Activated CD4-positive, alpha-beta T cell treated with anti-CD3 and anti-CD28 coated beads, Interleukin-2, Interleukin-6, amounts not matched to agents 100 ng/mL and 50 ng/mL, durations not matched to agents 16 hours and 8 hours (primary cell): Measurements from ENCODE around the gene ZNF516.

Experiments
- DNase-seq: peaks from one replicate; pipeline ENCODE4 v3.0.0-alpha.2; 2020

Gene ZNF516

DNA sequence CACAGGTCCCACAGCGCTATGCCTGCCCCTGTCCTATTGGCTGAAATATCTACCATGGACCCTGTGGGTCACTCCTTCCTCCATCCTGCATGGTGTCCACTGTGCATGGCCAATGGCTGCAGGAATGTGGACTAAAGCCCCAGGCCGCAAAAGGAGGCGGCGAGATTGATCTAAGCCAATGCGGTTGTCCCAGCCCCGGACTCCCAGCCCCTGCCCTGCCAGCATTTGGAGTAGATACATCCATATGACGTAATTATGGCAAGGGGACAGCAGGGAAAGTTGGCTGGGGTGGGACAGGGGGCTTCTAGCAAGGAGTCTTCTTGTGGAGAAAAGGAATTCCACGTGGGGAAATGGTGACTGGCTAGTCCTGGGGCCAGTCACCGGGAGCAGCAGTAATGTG, 11.4 kb upstream of the ZNF516 start:
- DNase-seq, result no peak

DNA sequence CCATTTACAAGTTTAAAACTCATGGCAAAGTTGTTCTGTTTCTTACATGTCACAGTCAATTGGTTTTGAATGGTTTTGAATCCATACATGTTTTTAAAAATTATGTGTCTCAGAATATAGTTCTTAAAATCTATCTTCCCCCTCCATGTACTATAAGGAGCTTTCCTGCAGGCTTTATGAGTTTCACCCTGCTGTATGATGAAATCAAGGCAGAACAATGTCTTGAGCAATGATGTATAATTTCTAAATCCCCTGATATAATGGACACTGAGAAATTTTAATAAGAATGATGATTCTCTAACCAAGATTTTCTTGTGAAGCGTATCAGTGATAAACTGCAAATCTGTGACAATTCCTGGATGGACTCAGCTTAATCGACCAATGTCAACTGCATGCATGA, 10.6 kb upstream of the ZNF516 start:
- no peak for DNase-seq

DNA sequence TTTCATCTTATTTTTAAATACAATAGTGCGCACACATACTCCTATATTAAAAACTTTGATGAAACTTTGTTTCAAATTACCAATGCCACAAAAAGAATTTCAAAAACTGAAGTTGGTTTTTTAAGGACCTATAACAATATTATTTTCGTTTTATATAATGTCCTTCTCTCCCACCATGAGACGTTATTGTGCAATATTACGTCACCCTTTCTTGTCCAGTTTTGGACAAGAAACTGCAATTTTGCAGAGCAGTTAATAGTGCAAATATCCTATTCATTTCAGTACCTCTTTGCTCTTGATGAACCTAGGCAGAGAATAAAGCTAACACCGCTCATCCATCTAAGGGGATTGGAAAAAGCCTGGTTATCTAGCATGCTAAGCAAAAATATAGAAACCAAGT, 9.7 kb upstream of the ZNF516 start:
- no peak for DNase-seq

DNA sequence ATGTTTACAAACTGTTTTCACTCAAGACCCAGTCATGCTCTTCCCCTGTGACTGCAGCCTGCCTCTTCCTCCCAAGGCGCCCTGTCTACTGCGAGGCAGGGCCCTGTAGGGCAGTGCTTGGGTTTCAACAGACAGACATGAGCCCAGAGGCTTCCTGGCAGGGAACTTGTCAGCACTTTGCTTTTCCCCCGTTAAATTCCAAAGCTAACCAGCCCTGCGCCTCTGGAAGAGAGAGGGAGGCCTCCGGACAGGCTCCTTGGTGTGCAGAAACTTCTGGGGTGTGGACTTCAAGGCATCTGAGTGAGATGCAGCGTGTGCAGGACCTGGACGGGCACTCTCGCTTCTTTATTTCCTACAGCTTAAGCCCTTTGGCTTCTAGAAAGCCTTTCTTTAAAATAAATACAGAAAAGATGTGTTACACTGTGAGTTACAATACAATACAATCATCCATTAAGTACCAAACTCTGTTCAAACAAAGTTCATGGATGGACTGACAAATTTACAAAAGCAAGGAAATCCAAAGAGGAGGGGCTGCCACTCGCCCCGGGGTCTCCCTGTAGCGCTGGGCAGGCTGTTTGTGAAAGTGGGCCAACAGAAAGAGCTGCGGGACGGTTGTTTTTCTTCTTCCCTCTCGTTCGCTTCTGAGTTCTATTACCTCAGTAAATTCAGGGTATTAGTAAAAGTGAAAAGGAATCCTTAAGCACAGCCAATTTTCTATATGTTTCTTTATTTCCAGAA, 8.8 kb upstream of the ZNF516 start:
- DNase-seq, result no peak

DNA sequence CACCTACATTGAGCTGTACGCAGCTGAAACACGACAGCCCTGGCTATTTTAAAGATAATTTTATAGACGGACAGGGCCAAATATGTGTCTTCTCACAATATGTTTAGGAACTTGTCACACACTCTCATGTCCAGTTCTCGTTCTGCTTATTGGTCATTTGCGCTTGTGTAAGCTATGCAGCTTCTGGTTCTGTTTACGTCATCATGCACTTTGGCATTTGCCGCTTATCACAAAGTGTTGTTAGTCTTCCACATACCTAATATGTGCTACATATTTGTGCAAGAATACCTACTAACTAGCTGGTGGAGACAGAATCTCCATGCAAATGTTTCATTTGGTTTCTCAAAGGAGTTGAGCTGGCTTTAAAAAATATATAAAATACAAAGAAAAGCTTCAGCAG, 7.5 kb upstream of the ZNF516 start:
- no peak for DNase-seq

DNA sequence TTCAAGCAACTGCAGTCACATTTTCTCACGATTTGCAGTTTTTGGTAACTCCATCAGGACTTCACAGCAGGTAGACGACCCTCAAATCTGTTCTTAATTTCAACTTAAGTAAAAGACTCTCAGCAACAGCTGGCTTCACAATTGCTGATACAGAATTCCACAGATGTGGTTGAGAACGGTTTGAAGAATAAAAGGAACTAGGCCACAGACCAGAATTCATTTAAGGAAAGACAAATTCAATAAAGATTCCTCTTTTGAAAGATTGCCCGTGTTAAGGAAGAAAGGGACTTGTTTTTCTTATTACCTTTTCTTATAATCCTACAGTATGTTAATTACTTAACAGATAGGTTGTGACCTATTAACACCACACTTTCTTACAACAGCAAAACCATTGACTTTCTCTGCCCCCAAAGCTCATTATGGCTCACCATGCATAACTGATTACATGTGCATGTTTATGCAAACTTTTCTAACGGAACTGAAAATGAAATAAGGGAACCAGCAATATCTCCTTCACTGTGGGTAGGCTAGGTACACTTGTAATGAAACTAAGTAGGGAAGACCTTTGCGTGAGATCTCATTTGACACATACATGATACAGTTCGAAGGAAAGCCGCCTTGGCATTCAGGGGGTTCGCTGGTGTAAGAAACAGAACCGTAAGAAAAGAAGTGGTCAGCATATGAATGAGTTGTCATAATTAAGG, 4.7 kb upstream of the ZNF516 start:
- no peak for DNase-seq

DNA sequence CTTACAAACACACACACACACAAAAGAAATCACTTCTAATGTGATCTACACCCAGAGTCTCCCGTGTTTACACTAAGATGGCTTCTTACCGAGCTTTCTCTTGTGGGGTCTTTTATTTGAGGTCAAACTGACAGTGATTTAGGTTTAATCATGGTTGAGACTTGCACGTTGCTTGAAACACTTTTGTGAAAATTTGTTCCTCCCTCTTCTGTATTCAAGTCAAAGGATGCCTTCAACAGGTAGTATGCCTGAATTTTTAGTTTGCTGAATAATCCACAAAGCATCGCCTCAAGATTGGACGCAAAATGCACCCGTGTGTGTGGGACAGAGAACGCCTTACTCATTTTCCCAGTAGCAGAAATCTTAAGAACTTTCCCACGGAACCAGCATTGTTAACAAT, 4.0 kb upstream of the ZNF516 start:
- DNase-seq, result no peak

DNA sequence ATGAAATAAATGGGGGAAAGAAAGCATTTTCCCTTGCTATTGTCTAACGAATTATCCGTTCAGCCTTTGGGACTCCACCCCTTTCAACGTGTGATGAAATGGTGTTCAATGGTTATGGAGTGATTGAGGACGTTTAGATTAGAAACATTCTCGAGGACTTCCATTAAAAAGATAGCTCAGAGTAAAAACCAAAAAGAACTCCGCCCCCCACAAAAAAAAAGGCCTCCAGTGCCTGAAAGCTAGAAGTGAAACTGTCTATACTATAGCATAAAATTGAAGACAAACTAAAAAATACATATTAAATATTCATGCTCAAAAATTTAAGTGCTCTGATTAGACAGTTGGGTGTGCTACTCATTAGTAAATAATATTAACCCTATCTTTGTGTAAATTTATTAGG, 3.0 kb upstream of the ZNF516 start:
- DNase-seq, result no peak

DNA sequence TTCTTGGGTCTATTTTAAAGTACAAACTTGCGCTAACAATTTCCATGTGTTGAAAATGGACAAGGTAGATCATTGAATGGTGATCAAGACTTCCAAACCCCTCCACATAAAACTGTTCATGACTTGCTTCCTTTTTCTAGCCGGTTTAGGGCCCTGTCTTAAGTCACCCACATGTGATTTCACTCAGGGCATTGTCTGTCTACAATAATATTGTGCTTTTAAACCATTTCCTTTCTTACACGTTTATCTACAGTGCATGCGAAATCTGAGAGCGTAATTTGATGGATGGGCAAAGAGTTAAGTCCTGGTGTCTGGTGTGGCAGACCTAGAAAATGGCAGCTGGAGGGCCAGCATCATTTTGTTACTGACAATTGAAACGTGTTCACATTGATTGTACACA, 2.0 kb upstream of the ZNF516 start:
- no peak for DNase-seq

DNA sequence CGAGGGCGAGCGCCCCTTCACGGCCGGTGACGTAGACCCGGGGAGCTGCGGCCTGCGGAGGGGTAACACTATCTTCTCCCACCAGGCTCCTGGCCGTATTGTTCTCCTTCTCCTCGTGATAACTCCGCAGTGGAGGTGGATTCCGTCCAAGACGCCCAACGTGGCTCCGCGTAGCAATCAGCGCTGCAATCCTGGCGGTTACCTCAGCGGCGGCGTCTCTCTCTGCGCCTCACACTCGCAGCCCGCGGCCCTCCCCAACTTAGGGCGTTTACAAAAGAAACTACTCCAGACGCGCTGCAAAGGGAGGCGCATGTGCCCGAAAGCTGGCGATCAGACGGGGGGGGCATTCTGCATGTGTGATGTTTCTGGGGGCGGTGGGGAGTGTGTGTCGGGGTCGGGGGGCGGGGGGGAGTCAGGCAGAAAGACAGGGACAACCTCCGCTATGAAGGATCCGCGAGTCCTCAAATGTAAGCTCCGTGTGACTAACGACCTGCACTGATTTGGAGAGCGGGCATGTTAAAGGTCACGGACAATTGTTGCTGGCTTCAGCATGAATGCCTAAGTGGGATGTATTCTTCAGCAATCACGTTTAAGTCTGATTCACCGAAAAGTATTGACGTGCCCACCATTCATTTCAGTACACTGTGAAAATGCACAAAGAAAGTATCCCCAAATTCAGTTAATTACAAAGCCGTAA, 1.3 kb upstream of the ZNF516 start:
- DNase-seq, result no peak

DNA sequence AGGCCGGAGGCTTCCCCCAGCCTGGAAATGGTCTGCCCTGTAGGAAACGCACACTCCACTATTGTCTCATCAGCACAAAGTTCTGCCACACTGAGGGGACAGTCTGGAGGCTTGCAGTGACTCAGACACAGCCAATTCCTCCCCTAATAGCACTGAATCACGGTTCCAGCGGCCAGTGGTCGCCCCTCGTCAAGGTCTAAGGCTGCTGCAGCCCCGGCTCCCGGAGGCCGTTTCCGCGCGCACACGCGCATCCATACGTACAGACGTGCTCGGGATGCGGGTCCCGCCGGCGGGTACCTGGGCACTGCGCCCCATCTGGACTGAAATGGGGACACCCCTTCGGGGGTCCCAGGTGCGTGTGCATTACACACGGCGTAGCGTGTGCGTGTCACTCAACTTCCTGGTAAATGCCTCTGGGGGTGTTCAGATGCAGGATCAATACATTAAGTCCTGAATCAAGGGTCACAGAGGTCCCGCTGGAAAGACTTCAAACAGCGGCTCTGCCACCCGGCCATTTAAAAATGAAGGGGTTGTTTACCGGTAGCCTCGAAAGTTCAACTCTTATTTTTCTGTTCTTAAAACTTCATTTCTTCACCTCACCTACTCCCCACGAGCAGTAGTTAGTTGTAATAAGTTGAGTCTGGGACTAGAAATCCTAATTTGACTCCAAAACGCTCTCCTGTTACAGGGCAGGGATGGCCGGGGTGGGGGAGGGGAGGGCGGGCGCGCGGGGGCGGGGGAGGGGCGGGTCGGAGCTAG, 572 bp upstream of the ZNF516 start:
- no peak for DNase-seq

DNA sequence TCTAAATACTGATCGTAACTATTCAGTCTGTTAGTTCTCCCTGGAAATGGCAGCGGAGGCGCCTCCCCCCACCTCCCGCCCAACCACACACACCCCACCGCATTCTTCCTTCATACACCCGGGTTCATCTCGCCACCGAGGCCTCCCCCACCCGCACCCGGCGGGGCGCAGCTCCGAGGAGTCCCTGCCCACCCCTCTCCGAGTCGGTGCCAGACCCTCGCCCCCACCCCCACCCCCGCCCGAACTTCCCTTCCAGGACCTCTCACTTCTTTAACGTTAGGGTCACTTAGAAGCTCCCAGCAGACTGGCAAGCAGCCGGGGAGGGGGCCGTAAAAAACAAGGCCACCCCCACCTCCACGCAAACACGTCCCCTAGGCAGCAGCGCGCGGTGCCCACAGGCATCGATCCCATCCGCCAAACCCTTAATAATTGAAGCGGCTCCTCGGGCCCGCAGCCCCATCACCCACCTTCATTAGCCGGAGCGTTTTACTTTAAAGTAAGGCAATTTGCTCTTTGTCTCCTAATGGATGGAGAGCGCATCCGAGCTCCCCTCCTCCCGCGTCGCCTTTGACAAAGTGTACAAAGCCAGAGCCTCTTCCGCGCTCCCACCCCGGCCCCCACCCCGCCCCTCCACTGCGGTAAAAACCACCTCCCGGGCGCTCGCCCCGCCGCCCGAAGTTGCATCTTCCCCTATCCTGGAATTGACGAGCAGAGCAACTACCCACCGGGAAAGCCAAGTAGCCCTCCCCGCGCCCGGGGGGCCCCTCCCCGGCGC, 624 bp downstream of the ZNF516 start:
- DNase-seq, result no peak

DNA sequence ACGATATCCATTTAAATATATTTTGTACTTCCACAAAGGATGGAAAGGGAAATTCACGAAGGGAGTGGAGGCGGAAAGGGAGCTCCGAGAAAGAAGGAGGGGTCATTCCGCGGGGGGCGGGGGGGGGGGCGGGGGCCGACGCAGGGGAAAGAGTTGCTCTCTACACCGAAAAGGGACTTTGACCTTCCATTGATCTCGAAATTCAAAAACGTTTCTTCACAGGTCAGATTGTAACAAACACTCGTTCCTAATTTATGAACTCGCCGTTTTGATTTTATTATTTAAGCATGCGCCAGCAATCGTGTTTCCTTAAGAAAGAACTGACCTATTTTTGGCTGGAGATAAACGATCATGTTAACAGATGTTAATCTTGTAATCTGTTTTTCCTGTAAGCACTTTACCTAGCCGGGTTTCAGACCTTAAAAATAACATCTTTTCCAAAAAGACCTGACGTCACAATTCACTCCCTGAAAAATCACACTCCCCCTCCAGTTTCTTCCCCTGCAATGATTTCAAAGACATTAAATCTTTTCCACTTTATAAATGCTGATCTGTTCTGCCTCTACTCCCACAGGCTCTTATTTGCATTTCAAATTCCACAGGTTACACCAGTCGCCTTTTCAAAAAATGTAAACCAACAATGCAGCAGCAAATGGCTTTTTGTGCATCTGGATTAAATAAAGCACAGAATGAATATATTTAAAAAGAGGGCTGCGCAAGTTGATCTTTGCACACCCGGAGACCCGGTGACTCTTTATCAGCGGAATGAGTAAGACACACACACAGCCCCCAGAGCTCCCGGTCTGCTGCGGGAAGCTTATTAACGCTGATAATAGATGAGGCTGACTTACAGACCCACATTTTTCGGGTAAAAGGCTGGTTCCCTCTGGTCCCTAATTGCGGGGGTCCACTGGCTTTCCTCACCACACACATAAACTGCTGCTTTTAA, 1.6 kb downstream of the ZNF516 start:
- DNase-seq, result no peak

DNA sequence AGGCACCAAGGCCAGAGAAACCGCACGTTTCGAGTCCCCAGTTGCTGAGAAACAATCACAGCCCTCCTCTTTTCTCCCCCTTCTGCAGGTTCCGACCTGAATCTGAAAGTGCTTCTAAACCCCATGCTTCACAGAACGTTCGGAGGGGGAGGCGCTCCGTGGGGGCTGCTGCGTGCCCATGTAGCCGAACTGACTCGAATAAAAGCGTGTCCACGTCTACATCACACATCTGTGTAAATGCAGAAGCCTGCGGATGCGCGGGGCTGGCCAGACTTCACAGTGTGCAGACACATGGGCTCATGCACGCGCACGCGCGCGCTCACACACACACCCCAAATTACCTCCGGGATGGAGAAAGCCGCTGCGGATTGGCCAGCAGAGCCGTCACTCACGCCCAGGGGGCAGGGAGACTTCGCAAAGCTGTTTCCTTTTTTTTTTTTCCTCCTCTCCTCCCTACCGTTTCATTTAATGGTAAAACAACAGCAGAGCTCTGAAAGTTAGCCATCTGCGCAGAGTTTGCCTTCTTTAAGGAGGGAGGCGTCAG, 2.3 kb downstream of the ZNF516 start:
- DNase-seq, result peak; percentile 99

DNA sequence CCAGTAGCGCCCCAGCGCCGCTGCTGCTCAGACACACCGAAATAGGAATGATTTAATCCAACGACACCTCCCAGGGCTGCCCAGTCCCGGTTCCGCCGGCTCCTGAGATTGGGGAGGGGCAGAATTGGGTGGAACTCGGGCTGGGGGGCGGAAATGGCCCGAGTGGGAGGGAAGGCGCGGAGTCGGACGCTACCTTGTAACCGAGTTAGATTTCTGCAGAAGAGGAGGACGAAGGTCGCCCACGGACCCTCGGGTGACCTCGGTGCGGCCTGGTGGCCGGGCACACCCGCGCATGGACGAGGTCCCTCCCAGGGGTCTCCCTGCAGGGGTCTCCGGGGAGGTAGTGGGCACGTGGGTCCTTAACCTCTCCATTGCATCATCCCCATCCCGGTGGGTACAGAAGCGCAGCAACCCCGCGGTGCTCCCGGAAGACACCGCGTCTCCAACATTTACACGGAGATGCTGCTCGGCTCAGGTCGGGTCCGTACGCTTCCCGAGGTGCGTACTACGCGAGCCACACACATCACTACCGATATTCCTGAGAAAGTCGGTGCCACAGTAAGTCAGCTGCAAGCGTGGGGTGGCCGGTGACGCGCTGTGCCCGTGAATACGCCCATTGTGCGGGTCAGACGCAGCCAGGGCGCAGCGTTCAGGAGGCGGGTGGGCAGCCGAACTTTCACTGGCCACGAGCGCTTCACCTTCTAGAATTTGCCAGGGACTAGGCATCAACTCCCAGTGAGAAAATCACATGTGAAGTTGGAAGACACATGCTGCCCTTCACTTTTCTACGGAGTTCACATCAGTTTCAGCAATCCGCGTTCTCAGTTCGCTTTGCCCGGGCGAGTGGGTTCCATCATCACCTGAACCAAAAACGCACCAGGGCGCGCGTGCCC, 3.0 kb downstream of the ZNF516 start:
- DNase-seq, result no peak

DNA sequence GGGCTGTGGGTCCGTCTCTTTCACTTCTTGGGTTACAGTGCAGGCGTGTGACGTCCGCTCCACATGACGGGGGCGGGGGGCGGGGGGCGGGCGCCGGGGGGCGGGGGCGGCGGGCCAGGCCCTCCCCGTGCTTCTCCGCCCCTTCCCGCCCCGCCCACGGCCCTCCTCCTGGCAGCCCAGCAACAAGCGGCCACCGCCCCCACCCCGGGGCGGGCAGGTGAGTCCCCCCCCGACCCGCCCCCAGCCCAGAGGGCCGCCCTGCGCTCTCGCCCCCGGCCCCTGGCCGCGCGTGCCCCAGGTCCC, 3.6 kb downstream of the ZNF516 start:
- DNase-seq, result peak; percentile 67

DNA sequence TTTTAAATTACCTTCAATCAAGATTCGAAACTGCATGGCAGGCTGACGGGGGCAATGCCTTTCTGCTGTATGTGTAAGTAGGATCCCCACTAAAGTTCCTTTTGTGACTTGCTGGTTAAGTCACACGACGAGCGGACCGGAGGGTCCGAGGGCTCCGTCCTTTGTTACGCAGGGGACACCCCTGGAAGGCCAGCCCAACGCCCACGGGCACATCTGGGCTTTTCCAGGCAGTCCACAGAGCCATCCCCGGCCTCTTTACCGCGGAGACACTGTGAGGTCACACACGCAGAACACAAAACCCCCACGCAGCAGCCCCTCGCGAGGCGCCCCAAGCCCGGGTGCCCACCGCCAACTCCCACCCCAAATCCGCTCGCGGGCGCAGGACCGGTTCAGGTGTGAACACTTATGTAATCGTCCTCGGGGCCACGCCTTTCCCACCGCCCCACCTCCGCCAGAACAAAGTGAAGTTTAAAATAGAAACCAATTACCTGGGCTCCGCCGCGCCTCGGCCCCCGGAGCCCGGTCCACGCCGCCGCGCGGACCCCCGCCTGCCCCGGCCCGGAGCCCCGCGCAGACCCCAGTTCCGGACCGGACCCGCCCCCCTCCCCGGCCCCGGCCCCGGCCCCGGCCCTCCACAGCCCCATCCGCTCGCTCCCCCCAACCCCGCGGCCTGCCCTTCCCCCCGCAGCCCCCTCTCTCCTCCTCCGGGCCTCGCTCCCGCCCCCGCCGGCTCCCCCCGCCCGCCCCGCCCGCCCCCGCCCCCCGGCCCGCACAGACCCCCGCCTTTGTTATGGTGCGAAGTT, 4.2 kb downstream of the ZNF516 start:
- no peak for DNase-seq

DNA sequence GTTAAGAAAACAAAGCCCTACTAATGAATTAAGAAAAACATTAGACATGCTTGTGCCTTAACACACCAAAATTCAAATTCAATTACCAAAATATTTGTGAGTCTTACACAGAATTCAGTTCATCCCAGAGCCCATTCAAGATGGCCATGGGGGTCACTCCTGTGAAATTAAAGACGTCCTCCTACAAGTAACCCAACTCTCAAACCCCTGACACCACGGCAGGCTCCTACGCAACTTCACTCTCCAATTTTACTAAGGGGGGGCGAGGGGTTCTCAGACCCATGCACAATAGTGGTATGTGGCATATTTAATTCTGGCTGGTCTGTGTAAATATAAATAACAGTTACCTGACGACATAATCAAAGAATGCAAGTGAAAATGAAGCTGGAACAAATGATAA, 5.0 kb downstream of the ZNF516 start:
- DNase-seq, result no peak

DNA sequence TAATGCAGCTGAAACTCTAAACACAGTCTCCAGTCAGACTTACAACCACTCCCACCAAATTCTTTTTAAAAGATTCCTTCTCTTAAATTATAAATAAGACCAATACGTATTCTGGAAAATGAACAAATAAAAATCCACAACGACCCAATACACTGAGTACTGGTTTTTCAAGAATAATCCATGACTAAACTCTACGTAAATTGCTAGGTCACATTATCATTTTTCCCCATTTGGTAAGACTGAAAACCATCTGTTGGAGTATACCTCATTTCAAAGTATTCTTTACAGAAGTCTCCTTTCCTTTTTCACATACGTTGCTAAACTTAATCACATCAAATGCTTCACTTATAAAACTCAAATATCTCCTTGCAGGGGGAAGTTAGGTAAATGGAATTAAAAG, 6.0 kb downstream of the ZNF516 start:
- DNase-seq, result no peak
